B cell (primary cell): ENCODE measurements around the gene TGFBR3L. TPM values are rescaled to one million over a fixed set of nuclear protein-coding genes. Genes with fewer than 3 reads are reported as not detected.

Experiments used
- ATAC-seq: fragments of 200-7000 bp; cut with Tn5 transposase; one replicate; pipeline ENCODE4 v1.10.0; 2021; ENCODE audit warnings: low read depth, mild to moderate bottlenecking, moderate number of reproducible peaks, moderate library complexity
- CTCF ChIA-PET: fragments of 350-600 bp; sonication (Branson Sonifier 250); formaldehyde crosslinking; loops from one replicate; lab custom pipeline; 2021; ENCODE audit warnings: antibody characterized with exemption, inconsistent platforms; lab: Charles Lee
- POLR2A ChIA-PET: fragments of 350-600 bp; sonication (Branson Sonifier 250); formaldehyde crosslinking; loops from one replicate; lab custom pipeline; 2021; ENCODE audit warnings: antibody characterized with exemption; lab: Charles Lee
- DNase-seq: peaks from one replicate; pipeline ENCODE4 v3.0.0; 2013
- H2AFZ ChIP-seq: 2 replicates; pipeline ENCODE4 v1.6.1; 2012; ENCODE audit warnings: mild to moderate bottlenecking, low read depth, low read length; ENCODE audit not compliant: insufficient read depth, poor library complexity, severe bottlenecking
- H3K27ac ChIP-seq, 2 donors: 1 replicate in 1 of 2; 2 replicates in 1 of 2; pipeline ENCODE4 v1.5.1; 2012 to 2013; ENCODE audit warnings: low read length in 2 of 2, mild to moderate bottlenecking in 2 of 2, moderate library complexity in 1 of 2
- H3K27me3 ChIP-seq, 4 experiments: fragments of 200-600 bp in 1 of 4; sonication (generic) in 1 of 4; replicated peaks in 1 of 4; 1 replicate in 2 of 4; 2 replicates in 2 of 4; pipeline versions ENCODE4 v1.6.1 to v1.7.0; 2013 to 2016; ENCODE audit warnings: low read length in 3 of 4, mild to moderate bottlenecking in 2 of 4, mixed read lengths in 1 of 4, moderate library complexity in 1 of 4; ENCODE audit not compliant: insufficient read depth in 4 of 4, control insufficient read depth in 3 of 4; ENCODE audit errors: control extremely low read depth in 1 of 4
- H3K36me3 ChIP-seq, 2 experiments: replicated peaks in 1 of 2; 1 replicate in 1 of 2; 2 replicates in 1 of 2; pipeline versions ENCODE4 v1.6.1 to v1.7.1; 2013; ENCODE audit warnings: low read length in 1 of 2; ENCODE audit not compliant: insufficient read depth in 2 of 2, control insufficient read depth in 1 of 2; ENCODE audit errors: control extremely low read depth in 1 of 2, extremely low read depth in 1 of 2
- H3K4me1 ChIP-seq, 2 donors: fragments of 200-600 bp in 1 of 2; sonication (generic) in 1 of 2; 1 replicate in 1 of 2; 2 replicates in 1 of 2; pipeline versions ENCODE4 v1.5.1 to v1.6.1; 2013 to 2017; ENCODE audit warnings: low read length in 2 of 2; ENCODE audit not compliant: control insufficient read depth in 2 of 2, insufficient read depth in 2 of 2
- H3K4me2 ChIP-seq: replicated peaks from 2 replicates; pipeline ENCODE3; 2012; ENCODE audit warnings: mild to moderate bottlenecking, low read depth, low read length; ENCODE audit not compliant: poor library complexity, severe bottlenecking
- H3K4me3 ChIP-seq, 5 experiments: fragments of 200-600 bp in 1 of 5; sonication (generic) in 1 of 5; 1 replicate in 3 of 5; 2 replicates in 2 of 5; pipeline versions ENCODE4 v1.5.1 to v1.7.0; 2011 to 2016; ENCODE audit warnings: low read length in 4 of 5, mild to moderate bottlenecking in 4 of 5, low read depth in 2 of 5, control low read depth in 1 of 5, moderate library complexity in 1 of 5; ENCODE audit not compliant: insufficient read depth in 1 of 5; ENCODE audit errors: control extremely low read depth in 1 of 5, extremely low read depth in 1 of 5
- H3K79me2 ChIP-seq: fragments of 200-600 bp; sonication (generic); one replicate; pipeline ENCODE4 v1.6.0; 2016; ENCODE audit warnings: low read length; ENCODE audit not compliant: control insufficient read depth, insufficient read depth
- H3K9ac ChIP-seq: fragments of 200-600 bp; sonication (generic); 2 replicates; pipeline ENCODE4 v1.6.1; 2017; ENCODE audit warnings: mild to moderate bottlenecking, low read length, moderate library complexity
- H3K9me3 ChIP-seq, 3 donors: one replicate each; pipeline versions ENCODE4 v1.6.1 to v1.7.1; 2013; ENCODE audit warnings: low read length in 2 of 3; ENCODE audit not compliant: control insufficient read depth in 2 of 3, insufficient read depth in 1 of 3; ENCODE audit errors: control extremely low read depth in 1 of 3
- H4K20me1 ChIP-seq: 2 replicates; pipeline ENCODE4 v1.6.0; 2012; ENCODE audit warnings: mild to moderate bottlenecking, low read length; ENCODE audit not compliant: insufficient read depth, control insufficient read depth, poor library complexity, severe bottlenecking
- H3K27ac Mint-ChIP-seq: one replicate; pipeline ENCODE4 v1.8.0; 2021; ENCODE audit warnings: mixed read lengths
- H3K27me3 Mint-ChIP-seq: one replicate; pipeline ENCODE4 v1.8.0; 2021; ENCODE audit warnings: mixed read lengths
- H3K4me1 Mint-ChIP-seq: one replicate; pipeline ENCODE4 v1.8.0; 2021; ENCODE audit warnings: mixed read lengths
- H3K4me3 Mint-ChIP-seq: one replicate; pipeline ENCODE4 v1.8.0; 2021; ENCODE audit warnings: mixed read lengths
- H3K9me3 Mint-ChIP-seq: one replicate; pipeline ENCODE4 v1.8.0; 2022; ENCODE audit warnings: mixed read lengths; ENCODE audit not compliant: insufficient read depth
- EZH2 ChIP-seq: IDR thresholded peaks from 2 replicates; pipeline ENCODE4 v1.6.1; 2012; ENCODE audit warnings: borderline replicate concordance, low read depth, mild to moderate bottlenecking, moderate library complexity, low read length; ENCODE audit not compliant: insufficient read depth, poor library complexity, severe bottlenecking
- WGBS: methylation state at CpG from one replicate; pipeline ENCODE4 v1.1.5; 2013; ENCODE audit warnings: missing lambda C conversion rate; ENCODE audit not compliant: insufficient coverage; 5-methylcytosine and 5-hydroxymethylcytosine counted together
- intact Hi-C: fragments of 100-400 bp; cut with micrococcal nuclease; formaldehyde crosslinking; loops from one replicate; pipeline ENCODE4 v1.10.0; 2022
- polyA plus RNA-seq: library from polyadenylated mRNA; depleted of rRNA; stranded (reverse); fragments of >200 nt; gene quantifications from 2 replicates; pipeline ENCODE4 v1.2.3, GENCODE V29; 2012
- total RNA-seq, 2 donors: library from RNA; stranded (reverse); fragments of 120-200 nt in 1 of 2; gene quantifications; 1 replicate in 1 of 2; 2 replicates in 1 of 2; pipeline versions ENCODE4 v1.2.3 to v1.2.4, GENCODE V29; 2013 to 2022
- TF ChIP-seq, protein P1 (sequence below): fragments of 200-600 bp; IDR thresholded peaks from one replicate; pipeline ENCODE4 v1.8.0; 2022; ENCODE audit warnings: antibody characterized with exemption, mild to moderate bottlenecking

The TGFBR3L gene
- total and polyA plus RNA-seq, 2 donors (not counting 1 experiment from before 2014, with no cell fraction given), result 0.21 to 0.22 TPM

DNA sequence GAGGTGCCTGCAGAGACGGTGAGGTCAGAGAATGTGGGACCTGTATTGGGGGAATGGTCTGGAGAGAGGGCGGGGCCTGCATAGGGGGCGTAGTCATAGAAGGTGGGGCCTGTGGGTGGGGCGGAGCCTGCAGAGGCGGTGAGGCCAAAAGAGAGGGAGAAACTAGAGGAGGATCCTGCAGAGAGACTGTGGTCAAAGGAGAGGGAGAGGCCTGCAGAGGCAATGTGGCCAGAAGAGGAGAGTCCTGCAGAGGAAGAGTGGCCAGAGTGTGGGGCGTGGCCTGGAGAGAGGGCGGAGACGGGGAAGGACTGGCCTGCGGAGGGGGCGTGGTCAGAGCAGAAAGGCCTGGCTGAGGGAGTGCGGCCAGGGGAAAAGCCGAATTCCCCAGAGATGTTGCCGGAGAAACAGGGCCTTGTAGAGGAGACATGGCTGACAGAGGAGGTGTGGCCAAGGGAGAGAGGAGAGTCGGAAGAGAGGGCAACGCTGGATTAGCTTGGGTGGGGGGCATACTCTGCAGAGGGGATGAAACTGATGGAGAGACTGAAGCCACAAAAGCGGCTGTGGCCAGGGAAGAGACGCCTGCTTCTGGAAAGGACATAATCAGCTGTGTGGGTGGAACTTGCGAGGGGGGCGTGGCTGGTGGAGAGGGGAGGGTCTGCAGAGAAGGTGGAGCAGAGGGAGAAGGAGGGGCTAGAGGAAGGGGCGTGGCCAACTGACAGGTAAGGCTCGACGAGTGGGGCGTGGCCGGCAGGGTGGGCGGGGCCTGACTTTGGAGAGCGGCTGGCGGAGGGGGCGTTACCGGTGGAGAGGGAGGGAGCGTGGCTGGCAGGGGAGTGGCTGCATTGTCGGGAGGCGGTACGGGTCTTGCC is 43.0 kb upstream of the TGFBR3L start:
- intact Hi-C loops, result no loop called here
- DNase-seq, result peak; percentile 84
- Mint-ChIP-seq H3K4me3 (peak overlapping the region; percentile 68), H3K9me3 (peaks cover 4% of the 10 kb centered on the region), H3K27me3 (peaks cover 28% of the 10 kb centered on the region), H3K27ac (peak overlapping the region; percentile 11), H3K4me1 (peaks cover 31% of the 10 kb centered on the region)
- peaks cover 0 to 66% (median 19%) of the 10 kb centered on the region in 4 experiments for H3K27me3 ChIP-seq
- peaks cover 0 to 55% (median 0%) of the 10 kb centered on the region in 3 donors for H3K9me3 ChIP-seq
- H3K79me2 ChIP-seq, result no peaks in the 10 kb centered on the region
- no peak overlapping the region for H2AFZ ChIP-seq
- H3K27ac ChIP-seq, result no peak overlapping the region
- peak; percentile 3 for ATAC-seq
- H3K4me2 ChIP-seq, result peak overlapping the region; percentile 63
- TF ChIP-seq, protein P1, sequence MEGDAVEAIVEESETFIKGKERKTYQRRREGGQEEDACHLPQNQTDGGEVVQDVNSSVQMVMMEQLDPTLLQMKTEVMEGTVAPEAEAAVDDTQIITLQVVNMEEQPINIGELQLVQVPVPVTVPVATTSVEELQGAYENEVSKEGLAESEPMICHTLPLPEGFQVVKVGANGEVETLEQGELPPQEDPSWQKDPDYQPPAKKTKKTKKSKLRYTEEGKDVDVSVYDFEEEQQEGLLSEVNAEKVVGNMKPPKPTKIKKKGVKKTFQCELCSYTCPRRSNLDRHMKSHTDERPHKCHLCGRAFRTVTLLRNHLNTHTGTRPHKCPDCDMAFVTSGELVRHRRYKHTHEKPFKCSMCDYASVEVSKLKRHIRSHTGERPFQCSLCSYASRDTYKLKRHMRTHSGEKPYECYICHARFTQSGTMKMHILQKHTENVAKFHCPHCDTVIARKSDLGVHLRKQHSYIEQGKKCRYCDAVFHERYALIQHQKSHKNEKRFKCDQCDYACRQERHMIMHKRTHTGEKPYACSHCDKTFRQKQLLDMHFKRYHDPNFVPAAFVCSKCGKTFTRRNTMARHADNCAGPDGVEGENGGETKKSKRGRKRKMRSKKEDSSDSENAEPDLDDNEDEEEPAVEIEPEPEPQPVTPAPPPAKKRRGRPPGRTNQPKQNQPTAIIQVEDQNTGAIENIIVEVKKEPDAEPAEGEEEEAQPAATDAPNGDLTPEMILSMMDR, result no peak
- TF ChIP-seq EZH2, result no peak
- ChIA-PET CTCF (no interaction called here), POLR2A (interaction anchor here (0.5 to 0.7 kb wide), 2 partner anchors 32 to 219 kb away, joined by 4 to 5 read pairs; no protein-coding TSS in a partner anchor)
- WGBS, result 5% methylated on average over 33 of the region's 33 CpGs
- H3K36me3 ChIP-seq, result no peaks in the 10 kb centered on the region
- no peak overlapping the region for H3K9ac ChIP-seq
- peaks cover 11% of the 10 kb centered on the region for H4K20me1 ChIP-seq
- H3K4me3 ChIP-seq, result peak overlapping the region in 1 of 5 experiments; percentile 45
- H3K4me1 ChIP-seq, result peaks cover 42 to 50% of the 10 kb centered on the region in 2 donors
